Activated T-helper 1 cell treated with Interleukin-2 at 50 U/mL for 16 hours (primary cell): ENCODE data around the gene MEGF10.
A peak's percentile ranks its signal among the peaks of the same experiment; 100 is the strongest.
"Not testable (repeated sequence)": the region's sequence is repeated elsewhere in the genome, so short reads cannot be mapped to it uniquely, and the experiment has no call there.

Source experiments
- DNase-seq: peaks from one replicate; pipeline ENCODE4 v3.0.0-alpha.2; 2020; ENCODE audit warnings: low read depth

MEGF10 gene

DNA sequence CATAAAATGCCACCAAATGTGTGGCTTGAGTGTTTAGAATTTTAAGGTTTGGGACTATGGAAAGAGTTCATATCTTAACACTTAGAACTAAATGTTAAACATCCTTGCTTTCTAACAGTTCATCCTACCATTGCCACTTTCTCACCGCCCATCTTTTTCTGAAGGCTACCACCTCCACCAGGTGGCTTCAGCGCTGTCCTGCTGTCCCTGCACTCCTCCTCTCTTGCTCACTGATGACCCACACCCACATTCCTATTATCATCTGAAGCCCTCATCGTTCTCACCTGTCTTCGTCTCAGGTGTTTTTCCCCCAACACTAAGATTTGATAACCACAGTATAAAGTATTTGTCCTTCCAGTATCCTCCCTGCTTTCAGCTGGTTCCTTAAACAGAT, 7.4 kb downstream of the MEGF10 start:
- DNase-seq, result no peak

DNA sequence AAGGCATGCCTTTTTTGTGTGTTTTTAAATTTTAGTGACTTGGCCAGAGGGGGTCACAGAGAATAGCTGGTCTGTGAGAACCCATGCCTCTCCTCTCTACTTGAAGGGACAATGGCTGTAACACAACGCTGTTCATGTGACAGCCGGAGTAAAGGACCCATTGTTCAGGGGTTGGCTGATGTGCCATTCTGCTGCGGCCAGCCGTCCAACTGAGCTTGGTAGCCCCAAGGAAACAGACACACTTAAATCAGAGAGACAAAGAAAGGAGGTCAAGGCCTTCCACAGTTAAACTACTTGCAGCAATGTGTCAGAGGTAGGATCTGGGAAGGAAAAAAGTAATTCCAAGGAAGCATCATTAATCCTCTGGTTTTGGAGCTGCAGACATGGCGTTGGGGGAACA, 8.1 kb downstream of the MEGF10 start:
- DNase-seq, result no peak

DNA sequence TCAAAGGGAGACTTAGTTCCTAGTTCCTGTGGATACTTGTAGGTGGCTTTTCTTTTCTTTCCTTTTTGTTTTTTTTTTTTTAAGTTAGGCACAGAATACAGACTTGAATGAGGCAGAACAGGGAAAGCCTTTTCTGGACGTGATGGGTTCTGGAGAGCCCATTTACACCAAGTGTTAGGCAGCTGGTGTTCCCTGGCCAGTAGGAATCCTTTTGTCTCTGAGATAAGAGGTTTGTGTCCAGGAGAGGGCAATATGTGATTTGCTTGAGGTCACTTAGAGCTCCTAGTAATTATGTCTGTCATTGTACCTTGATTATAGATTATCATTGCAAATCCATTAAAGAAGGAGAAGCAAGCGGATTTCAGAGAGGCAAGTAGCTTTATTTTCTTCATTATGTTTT, 9.1 kb downstream of the MEGF10 start:
- DNase-seq, result no peak

DNA sequence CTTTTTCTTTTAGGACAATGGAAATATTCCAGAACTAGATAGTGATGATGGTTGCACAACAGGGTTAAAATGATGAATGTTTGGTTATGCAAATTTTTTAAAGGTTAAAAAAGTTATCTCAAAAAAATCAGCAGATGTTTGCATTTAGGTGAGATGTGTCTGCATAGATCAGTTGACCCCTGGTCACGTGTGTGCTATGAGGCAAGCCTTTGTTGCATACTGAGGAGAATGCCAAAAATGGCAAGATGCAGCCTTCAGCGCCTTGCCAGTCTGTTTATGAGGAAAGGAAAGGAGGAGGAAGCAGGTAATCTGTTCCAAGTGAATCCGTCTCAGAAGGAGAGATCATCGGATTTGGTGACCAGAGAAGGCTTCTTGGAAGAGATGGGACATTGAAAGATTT, 11.9 kb downstream of the MEGF10 start:
- DNase-seq, result no peak

DNA sequence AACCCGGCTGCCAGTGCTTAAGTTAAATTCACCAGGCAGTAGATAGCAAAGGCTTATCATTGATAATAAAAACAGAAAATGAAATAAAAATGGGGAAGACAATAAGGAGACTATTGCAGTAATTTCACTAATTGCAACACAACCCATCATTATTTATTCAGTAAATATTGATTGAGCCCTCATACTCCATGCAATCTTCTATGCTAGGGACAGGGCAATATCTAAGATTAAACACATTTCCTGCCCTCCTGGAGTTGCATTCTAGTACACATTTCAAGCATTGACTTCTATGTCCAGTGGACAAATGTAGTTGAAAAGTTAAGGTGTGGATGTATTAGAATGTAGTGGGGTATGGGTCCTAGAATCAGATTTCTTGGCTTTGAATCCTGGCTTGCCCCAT, 12.8 kb downstream of the MEGF10 start:
- DNase-seq, result no peak

DNA sequence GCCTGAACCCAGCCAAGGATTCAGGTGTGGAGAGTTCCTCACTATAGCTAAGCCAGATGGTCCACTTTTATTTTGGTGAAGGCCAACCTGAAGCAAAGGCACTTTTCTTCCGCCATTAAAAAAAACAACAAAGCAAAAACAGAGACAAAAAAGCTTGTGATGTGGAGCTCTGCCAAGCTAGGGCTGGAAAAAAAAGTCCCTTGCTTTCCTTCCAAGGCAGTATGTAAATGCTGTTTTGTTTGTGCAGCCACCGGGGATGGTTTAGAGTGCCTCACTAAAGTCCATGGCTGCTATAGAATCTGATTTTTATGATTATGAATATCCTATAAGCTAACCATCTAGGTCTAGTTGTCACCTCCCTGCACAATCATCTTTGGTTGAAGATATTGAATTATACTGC, 14.9 kb downstream of the MEGF10 start:
- DNase-seq, result no peak

DNA sequence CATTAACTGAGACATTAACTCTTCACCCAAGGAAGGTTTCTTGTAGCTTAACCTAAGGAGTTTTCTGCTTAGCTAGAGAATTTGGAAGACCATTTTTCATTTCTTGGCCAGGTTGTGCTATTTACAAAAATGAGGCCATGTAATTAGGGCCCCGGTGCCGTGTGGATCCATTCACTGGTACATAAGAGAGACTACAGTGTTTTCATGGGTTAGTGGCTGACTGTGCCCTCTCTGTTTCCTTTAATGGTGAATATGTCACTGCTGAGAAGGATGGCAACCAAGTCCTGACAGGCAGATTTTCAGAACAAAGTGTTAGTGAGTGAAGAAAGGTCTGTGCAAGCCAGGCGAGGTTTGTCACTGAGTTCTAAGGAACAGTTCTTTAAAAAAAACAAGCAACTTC, 15.4 kb downstream of the MEGF10 start:
- no peak for DNase-seq

DNA sequence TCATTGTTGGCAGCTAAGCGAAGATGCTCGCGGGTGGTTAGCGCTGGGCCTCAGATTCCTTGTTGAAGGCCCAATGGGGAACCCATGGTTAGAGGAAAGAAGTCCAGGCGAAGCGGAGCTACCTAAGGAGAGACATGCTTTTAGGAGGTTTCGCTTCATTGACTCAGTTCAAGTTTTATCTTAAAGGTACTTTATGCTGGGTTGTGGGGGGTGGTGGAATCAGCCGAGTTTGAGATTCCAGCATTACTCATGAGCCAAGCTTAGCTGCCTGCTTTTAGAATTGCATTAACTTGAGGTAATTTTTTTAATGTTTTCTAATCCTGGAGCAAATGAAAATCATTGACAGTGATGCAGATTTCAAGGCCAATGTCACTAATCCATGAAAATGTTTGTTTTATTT, 16.1 kb downstream of the MEGF10 start:
- no peak for DNase-seq

DNA sequence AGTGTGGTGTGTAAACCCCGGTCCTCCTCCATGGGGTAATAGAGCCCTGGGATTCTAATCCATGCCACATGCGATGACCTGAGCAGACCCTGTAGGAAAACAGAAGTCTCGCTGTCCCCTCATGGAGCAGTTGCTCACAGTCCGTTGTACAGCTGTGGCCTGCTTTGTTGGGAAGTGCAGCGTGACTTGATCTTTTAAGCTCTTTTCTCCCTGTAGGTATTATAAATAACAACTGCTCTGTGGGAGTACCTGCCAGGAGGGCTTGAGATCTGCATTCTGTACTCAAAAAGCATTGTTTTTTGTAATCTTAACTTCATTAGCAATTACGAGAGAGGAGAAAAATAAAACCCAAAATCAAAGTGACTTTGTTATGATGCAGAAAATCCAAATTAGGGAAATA, 17.3 kb downstream of the MEGF10 start:
- DNase-seq, result no peak

DNA sequence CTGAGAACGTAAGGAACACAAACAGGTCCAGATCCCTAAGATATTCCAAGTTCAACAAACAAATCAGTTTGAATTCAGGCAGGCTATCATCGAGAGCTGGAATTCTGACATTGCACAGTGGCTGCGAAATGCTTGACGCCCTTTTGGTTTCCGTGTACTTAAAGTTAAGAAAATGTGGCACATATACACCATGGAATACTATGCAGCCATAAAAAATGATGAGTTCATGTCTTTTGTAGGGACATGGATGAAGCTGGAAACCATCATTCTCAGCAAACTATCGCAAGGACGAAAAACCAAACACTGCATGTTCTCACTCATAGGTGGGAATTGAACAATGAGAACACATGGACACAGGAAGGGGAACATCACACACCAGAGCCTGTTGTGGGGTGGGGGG, 17.7 kb downstream of the MEGF10 start:
- not testable (repeated sequence) for DNase-seq

DNA sequence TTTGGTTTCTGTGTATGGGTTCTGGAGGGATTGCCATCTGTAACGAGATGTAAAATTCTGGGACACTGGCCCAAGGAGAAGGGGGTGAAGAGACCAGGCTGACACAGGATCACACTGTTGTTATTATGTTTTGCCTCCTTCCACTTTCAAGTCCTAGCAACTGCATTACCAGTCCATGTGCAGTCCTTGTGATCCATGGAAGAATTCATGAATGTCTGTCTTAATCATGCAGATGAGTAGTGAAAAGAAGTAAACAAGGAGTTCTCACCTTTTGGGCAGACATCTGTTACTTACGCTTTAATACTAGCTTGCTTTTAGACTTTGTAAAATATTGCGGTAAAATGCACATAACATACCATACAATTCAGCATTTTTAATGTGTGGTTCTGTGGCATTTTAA, 18.3 kb downstream of the MEGF10 start:
- no peak for DNase-seq

DNA sequence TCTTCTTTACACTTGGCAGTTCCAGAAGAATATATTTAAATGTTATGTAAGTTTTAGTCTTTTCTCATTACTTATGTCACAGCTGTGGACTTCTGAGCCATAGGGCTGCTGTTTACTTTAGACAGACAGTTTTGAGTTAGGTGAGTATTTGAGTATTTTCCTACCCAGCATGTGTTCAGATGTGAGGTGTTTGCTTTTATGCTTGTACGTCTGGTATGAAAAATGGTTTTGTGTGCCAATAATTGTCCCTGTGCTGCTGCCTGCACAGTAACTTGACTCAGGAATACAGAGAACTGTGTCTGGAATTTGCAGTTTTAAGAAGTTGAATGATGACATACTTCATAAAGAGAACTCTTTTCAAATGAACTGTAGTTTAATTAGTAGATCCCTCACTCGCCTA, 20.8 kb downstream of the MEGF10 start:
- DNase-seq, result no peak

DNA sequence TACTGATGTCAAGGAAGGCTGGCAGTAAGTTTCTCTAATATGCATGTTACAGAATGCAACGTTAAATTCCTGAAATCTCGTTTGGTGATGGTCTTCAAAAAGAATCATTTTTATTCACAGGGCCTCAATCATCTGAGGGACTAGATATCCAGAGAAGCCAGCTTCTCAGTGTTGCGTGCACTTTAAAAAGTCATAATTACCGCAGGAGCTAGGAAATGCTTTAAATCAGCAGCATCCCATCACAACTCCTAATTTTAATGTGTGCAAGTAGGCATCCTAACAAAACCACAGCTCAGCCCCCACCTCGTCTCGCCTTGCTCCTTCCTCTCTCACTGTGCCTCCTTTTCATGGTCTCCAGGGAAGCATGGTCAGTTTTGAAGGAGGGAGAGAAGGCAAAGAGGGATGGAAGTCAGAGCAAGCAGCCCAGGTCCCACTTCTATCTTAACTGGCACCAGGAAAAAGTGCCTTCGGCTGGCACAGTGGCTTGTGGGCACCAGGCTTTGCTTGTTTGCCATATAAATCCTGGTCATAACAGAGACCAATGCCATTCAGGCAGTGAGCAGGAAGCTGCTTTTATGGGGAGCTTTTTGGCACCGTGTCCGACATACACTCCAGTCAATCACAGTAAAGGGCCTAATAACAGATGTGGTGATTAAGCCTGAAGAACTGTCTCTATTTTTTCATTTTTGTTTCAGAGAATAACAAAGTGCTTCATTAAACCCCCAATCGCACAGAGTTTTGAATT, 21.4 kb downstream of the MEGF10 start:
- DNase-seq, result no peak

DNA sequence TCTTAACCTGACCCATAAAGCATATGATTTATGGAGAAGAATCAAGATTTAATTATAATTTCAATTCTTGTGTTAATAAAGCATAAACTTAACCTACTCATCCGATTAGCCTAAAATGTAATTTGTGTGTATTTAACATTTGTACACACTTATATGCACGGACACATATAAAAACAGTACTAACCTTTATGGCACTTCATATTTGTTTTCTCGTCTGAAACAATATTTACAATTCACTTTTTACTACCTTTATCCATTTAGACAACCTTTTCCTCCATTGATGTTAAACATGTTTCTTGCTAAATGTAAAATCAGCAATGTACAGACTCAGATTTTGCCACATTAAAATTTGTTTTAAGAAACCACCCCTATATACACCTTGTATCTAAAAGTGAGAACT, 22.8 kb downstream of the MEGF10 start:
- DNase-seq, result no peak

DNA sequence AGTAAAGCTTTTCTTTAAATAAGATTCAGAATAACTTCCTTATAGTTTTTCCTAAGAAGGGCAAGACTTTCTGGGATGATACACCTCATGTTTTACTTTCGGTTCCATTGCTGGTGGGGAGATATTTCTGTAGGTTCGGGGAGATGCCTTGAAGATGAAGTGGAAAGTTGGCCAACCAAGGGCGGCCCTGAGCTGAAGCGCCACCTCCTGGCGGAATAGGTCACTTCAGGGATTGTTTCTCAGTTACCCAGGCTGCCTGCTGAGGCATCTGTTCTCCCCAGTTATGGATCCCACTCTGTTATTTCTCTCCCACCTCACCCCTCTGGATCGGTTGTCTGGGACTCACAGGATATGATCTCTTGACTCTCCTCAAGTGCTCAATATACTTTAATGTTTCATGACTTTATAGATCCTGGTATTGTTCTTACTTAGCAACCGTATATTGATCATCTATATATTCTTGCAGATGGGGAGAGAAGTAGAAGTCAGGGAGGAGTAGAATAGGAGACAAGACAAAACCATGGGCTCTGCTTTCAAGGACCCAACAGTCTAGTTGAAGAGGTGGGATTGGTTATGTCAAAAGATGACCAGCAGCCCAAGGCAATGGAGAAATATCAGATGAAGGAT, 23.4 kb downstream of the MEGF10 start:
- peak; percentile 39 for DNase-seq

DNA sequence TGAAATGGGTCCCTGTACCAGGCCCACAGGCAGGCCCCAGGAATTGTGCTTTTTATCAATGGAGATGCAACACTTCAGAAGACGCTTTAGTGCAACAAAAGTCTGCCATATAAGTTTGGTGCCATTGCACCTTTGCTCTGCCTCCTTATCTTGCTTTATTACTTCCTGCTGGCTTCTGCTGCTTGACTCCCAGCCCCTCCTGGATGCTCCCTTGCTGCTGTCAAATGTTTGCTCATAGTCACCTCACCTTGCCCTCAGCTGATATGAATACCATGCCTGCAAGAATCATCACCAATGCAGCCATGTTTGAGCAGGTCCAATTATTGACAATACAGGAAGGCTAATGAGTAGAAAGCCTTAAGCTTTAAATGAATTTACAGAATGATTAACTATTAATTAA, 25.4 kb downstream of the MEGF10 start:
- no peak for DNase-seq

DNA sequence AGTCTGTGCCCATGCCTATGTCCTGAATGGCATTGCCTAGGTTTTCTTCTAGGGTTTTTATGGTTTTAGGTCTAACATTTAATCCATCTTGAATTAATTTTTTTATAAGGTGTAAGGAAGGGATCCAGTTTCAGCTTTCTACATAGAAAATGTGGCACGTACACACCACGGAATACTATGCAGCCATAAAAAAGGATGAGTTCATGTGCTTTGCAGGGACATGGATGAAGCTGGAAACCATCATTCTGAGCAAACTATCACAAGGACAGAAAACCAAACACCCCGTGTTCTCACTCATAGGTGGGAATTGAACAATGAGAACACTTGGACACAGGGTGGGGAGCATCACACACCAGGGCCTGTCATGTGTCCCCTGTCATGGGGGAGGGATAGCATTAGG, 26.8 kb downstream of the MEGF10 start:
- not testable (repeated sequence) for DNase-seq

DNA sequence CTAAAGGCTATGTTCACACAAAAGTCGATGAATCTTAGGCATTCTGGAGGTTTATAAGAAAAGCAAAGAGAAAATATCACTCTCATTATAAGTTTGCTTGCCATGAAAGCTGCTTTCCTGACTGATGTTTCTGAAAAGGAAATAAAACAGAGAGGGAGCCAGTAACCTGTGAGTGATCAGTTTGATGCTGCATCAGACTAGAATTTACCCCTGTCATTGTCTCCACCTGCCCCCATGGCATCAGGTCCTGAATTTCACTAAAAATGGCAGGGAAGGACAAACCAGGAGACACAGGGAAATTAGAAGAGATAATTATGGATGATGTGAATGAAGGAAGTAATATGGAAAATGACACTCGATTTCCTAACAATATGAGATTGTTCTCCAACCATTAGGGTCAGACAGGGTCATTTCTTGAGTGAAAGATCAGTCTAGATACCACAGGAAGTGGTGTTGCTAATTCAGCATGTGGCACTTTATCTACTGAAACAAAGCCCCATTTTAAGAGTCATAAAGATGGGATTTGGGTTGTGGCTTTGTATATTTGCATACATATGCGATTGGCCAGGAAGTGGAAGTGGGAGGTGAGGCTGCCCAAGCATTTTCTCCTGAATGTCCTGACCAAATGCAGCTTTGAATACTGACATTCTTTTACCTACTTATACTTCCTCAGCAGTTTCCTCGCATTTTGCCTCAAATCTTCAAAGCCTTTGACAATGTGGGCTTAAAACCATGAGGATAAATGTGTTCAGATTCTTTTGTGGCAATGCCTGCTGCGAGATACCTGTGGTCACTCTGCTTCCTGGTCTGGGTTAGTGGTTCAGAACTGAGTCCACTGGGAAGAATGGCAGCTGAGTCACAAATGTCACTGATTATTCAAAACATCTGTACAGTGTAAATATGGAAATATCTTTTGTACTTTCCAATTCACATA, 29.7 kb downstream of the MEGF10 start:
- no peak for DNase-seq

DNA sequence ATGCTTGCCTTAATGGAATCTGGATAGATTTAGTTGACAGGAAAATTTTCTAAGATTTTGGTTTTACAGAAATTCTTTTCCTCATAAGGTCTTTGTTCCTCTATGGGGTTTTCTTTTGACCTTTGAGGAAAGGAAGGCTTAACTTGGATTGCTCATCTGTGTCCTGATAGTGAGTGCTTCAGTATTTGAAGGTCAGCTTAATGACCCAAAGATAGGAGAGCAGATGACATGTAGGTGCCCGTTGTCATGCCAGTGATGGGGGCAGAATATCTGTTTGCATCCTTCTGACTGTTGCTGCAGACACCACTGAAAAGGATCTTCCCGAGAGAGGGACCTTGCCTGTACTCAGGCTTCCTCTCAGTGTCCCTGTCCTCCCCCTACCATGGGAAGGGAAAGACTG, 30.9 kb downstream of the MEGF10 start:
- no peak for DNase-seq

DNA sequence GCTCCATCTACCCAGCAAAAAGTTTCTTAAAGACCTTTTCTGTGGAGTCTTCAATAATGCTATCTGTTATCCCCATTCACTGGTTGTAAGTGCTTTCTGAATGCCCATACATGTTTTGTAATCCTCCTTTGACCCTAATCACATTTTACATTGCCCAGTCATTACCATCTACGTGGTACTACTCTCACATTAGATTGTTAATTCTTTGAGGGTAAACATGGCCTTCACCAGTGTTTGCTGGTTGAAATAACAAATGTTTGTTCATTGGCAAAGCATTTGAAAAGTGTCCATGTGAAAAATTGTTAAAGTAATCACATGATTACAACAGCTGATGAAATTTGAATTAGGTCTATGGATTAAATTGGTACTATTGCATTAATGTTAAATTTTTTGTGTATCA, 31.8 kb downstream of the MEGF10 start:
- no peak for DNase-seq

DNA sequence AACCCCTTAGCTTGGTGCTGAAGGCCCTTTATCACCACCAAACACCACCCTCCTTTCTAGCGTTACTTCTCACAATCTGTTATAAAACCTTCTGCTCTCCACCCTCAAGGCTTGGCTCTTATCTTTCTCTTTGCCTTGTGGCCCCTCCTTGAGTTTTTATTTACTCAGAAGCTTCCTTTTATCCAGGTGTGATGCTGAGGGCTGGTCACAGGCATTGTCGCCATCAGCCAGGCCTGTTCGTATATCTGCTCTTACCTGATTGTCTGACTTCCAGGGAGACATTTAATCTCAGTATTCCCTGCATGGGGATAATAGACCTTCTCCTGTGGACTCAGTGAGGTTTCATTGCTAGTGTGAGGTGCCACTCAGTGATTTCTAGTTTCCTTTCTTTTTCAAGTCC, 34.2 kb downstream of the MEGF10 start:
- no peak for DNase-seq

DNA sequence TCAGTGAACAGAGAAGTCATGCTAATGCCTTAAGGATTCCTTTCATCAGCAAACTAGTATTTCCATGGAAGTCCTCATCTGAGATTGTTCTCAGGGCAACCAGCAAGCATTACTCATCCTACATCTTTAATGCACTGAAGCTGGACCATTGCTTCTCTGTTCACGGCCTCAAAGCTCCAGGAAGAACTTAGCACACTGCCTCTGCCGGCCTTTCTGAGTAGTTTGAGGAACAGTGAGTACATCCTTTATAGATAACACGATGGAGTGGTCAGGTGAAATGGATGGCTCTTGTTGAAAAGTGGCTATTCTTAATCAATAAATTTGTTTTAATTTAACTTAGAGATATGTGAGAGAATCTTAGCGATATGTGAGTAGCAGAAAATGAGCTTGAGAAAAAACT, 35.8 kb downstream of the MEGF10 start:
- DNase-seq, result no peak
